Calu3 (cell line): ENCODE data around the gene LRRC42. TPM values are rescaled to one million over a fixed set of nuclear protein-coding genes. Genes with fewer than 3 reads are reported as not detected.

ENCODE experiments used
- BruUV-seq: library from RNA; stranded (reverse); fragments of 400-500 nt; replicated peaks from 2 replicates; lab custom pipeline; 2021; lab: Mats Ljungman, UMichigan
- CTCF ChIA-PET: fragments of 300-600 bp; sonication (Branson Sonifier 250); formaldehyde crosslinking; loops from one replicate; lab custom pipeline; 2022; ENCODE audit warnings: antibody characterized with exemption; lab: Charles Lee
- DNase-seq: peaks from one replicate; pipeline ENCODE4 v3.0.0; 2022
- H3K27ac Mint-ChIP-seq: one replicate; pipeline ENCODE4 v1.8.0; 2022; ENCODE audit warnings: mixed read lengths; ENCODE audit not compliant: unreplicated experiment
- H3K27me3 Mint-ChIP-seq: one replicate; pipeline ENCODE4 v1.8.0; 2022; ENCODE audit warnings: mixed read lengths; ENCODE audit not compliant: unreplicated experiment
- H3K36me3 Mint-ChIP-seq: one replicate; pipeline ENCODE4 v1.8.0; 2022; ENCODE audit warnings: mild to moderate bottlenecking, moderate library complexity, mixed read lengths; ENCODE audit not compliant: insufficient read depth, unreplicated experiment
- H3K4me1 Mint-ChIP-seq: one replicate; pipeline ENCODE4 v1.8.0; 2022; ENCODE audit warnings: mild to moderate bottlenecking, low read depth, mixed read lengths; ENCODE audit not compliant: unreplicated experiment
- H3K4me3 Mint-ChIP-seq: one replicate; pipeline ENCODE4 v1.8.0; 2022; ENCODE audit warnings: mild to moderate bottlenecking, low read depth, moderate library complexity, mixed read lengths; ENCODE audit not compliant: unreplicated experiment
- H3K9me3 Mint-ChIP-seq: one replicate; pipeline ENCODE4 v1.8.0; 2022; ENCODE audit warnings: low read depth, mixed read lengths; ENCODE audit not compliant: unreplicated experiment
- intact Hi-C: fragments of 100-400 bp; cut with micrococcal nuclease; formaldehyde crosslinking; loops from one replicate; pipeline ENCODE4 v1.10.0; 2022; ENCODE audit not compliant: unreplicated experiment
- total RNA-seq: library from RNA; stranded (reverse); gene quantifications from 2 replicates; pipeline ENCODE4 v1.2.3, GENCODE V29; 2022
- TF ChIP-seq, protein P1 (sequence below): fragments of 200-600 bp; IDR thresholded peaks from one replicate; pipeline ENCODE4 v1.8.0; 2022; ENCODE audit warnings: antibody characterized with exemption; ENCODE audit not compliant: unreplicated experiment

Gene LRRC42
- total RNA-seq, 1 experiment from 2014 or later = 24.9 TPM

DNA sequence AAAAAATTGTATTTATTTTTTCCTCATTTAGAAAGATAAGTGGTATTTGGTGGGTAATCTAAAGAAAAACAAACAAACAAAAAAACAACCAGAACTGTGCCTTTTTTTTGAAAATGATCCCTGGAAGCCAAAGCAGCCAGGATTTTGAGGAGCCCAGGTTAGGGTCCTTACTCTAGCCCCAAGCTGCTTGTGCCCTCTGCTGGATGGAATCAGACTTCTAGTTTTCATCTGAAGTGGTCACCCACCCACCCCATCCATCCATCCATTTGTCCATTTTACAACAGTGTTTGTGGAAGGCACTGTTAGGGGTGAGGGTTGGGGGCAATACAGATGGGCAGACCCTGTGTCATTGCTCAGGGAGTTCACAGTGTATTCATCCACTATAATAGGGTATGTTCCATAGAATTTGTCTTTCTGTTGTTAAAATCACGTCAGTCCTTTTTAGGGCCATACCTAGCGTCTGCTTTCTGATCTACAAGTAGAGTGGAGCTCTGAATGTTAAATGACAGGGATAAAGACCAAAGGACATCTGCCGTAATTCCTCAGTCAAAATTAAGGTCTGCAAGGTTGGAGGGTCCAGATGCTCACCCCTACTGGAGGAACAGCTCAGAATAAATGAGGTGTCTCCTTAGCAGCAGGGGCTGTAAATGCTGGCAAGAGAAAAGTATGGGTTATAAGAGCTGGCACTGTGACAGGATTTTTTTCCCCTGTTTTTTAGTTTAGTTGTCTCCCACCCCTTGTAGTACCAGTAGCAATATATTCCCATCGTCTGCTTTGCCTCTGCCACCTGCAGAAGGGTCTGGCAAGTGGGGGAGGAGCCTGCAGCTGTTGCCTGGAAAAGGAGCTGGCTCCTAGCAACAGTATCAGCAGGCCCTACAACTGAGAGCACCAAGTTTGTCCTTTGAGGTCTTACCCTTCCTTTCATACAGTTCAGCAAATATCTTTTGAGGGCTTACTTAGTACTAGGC is 3.2 kb downstream of the LRRC42 start:
- Mint-ChIP-seq H3K36me3 (peaks cover 41% of the 10 kb centered on the region), H3K27me3 (no peaks in the 10 kb centered on the region), H3K9me3 (no peaks in the 10 kb centered on the region), H3K4me3 (no peak overlapping the region), H3K4me1 (peaks cover 9% of the 10 kb centered on the region), H3K27ac (no peak overlapping the region)
- CTCF ChIA-PET = interaction anchor here (0.8 to 1.9 kb wide), 4 partner anchors 10 to 92 kb away, joined by 3 to 11 read pairs (median 5); no protein-coding TSS in a partner anchor
- BruUV-seq = no TSS peak
- TF ChIP-seq, protein P1, sequence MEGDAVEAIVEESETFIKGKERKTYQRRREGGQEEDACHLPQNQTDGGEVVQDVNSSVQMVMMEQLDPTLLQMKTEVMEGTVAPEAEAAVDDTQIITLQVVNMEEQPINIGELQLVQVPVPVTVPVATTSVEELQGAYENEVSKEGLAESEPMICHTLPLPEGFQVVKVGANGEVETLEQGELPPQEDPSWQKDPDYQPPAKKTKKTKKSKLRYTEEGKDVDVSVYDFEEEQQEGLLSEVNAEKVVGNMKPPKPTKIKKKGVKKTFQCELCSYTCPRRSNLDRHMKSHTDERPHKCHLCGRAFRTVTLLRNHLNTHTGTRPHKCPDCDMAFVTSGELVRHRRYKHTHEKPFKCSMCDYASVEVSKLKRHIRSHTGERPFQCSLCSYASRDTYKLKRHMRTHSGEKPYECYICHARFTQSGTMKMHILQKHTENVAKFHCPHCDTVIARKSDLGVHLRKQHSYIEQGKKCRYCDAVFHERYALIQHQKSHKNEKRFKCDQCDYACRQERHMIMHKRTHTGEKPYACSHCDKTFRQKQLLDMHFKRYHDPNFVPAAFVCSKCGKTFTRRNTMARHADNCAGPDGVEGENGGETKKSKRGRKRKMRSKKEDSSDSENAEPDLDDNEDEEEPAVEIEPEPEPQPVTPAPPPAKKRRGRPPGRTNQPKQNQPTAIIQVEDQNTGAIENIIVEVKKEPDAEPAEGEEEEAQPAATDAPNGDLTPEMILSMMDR = peak; percentile 47
- peak; percentile 44 for DNase-seq
- intact Hi-C loops = loop anchor here (1.0 kb wide), 2 partner anchors 71 to 88 kb away; no protein-coding TSS in a partner anchor

DNA sequence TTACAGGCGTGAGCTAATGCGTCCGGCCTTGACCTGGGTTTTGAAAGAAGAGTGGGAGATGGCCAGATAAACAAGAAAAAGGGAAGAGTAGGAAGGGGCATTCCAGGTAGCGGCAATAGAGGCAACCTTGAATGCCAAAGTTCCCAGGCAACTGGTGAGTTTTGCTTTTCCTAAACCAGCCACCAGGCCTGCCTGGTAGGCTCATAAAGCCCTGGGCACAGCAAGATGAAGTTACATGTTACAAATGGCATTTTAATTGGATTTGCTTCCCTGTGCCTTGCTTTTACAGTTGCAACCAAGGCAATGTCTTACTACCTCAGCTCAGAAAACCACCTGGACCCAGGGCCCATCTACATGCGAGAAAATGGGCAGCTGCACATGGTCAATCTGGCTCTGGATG is 5.5 kb downstream of the LRRC42 start:
- intact Hi-C loops = no loop called here
- Mint-ChIP-seq H3K27me3 (no peaks in the 10 kb centered on the region), H3K36me3 (peaks cover 20% of the 10 kb centered on the region), H3K9me3 (no peaks in the 10 kb centered on the region), H3K4me1 (peaks cover 3% of the 10 kb centered on the region), H3K27ac (no peak overlapping the region), H3K4me3 (no peak overlapping the region)
- no peak for DNase-seq
- TF ChIP-seq, protein P1 = no peak
- BruUV-seq = no TSS peak
- CTCF ChIA-PET = no interaction called here

GRCh38 chr1:53954128-53954527 is 8.0 kb downstream of the LRRC42 start:
- Mint-ChIP-seq H3K27ac (no peak overlapping the region), H3K27me3 (no peaks in the 10 kb centered on the region), H3K9me3 (no peaks in the 10 kb centered on the region), H3K36me3 (peaks cover 18% of the 10 kb centered on the region), H3K4me3 (no peak overlapping the region), H3K4me1 (peaks cover 13% of the 10 kb centered on the region)
- TF ChIP-seq, protein P1 = no peak
- intact Hi-C loops = no loop called here
- CTCF ChIA-PET = no interaction called here
- no peak for DNase-seq
- no TSS peak for BruUV-seq

DNA sequence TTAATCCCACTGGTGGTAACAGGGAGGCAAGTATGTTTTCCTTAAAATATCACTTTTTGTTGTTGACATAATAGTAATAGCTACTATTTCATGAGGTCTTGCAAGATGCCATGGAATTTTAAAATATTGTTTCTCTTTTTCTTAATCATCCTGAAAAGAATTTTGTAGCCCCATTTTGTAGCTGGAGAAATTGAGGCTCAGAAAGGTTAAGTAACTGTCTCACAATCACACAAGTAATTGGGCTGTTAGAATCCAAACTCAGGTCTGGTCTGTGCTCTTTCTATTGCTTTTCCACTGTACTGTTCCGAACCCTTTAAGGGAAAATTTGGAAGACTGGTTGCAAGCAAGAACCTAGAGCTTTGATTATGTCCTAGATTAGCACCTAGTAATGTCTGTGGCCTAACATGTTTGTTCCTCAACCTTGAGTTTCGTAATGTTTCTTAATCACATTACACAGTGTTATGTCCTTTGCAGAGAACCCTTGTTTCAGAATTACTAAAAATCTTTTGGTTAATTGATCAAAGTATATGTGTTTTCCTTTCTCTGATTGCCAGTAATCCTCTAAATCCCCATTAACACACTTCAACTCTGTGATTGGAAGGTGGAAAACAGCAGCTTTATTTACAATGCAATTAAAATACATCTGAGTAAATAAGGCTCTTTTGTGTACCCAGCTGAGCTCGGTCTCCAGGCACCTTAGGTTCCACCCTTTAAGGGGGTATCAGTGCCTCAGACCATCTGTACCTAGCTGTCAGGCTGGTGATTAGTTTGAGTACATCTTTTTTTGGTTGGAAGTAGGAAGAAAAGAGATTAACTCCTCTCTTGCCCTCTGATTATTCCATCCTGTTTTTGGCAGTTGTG is 10.4 kb downstream of the LRRC42 start:
- no TSS peak for BruUV-seq

More for the DNA sequence above, 10.4 kb downstream of the LRRC42 start:
- CTCF ChIA-PET = interaction anchor here (0.5 to 0.8 kb wide), 2 partner anchors 10 to 13 kb away, joined by 3 to 4 read pairs; partner anchors contain the start of genes IFT25 and LRRC42
- Mint-ChIP-seq H3K4me1 (peaks cover 13% of the 10 kb centered on the region), H3K27ac (no peak overlapping the region), H3K9me3 (no peaks in the 10 kb centered on the region), H3K27me3 (no peaks in the 10 kb centered on the region), H3K4me3 (no peak overlapping the region), H3K36me3 (peaks cover 15% of the 10 kb centered on the region)
- DNase-seq = no peak
- intact Hi-C loops = no loop called here
- TF ChIP-seq, protein P1 = no peak
